Astrocyte (in vitro differentiated cells and primary cell): ENCODE data around the gene CHST3. TPM values are rescaled to one million over a fixed set of nuclear protein-coding genes. Genes with fewer than 3 reads are reported as not detected.
A peak's percentile ranks its signal among the peaks of the same experiment; 100 is the strongest.

Experiments used
- DNase-seq: peaks from one replicate; pipeline ENCODE4 v3.0.0-alpha.2; 2010; ENCODE audit warnings: low read depth
- FAIRE-seq: peaks from 2 replicates; lab custom pipeline; 2011; peaks lifted over from hg19 to GRCh38; lab: Jason Lieb, UNC
- H2AFZ ChIP-seq: 2 replicates; pipeline ENCODE4 v1.6.0; 2012; ENCODE audit warnings: low read depth, low read length, inconsistent platforms
- H3K27ac ChIP-seq: 2 replicates; pipeline ENCODE4 v1.5.1; 2011; ENCODE audit warnings: low read depth, low read length, inconsistent platforms
- H3K27me3 ChIP-seq: 2 replicates; pipeline ENCODE4 v1.6.0; 2011; ENCODE audit warnings: low read length, inconsistent platforms; ENCODE audit not compliant: insufficient read depth
- H3K36me3 ChIP-seq: 2 replicates; pipeline ENCODE4 v1.5.1; 2011; ENCODE audit warnings: low read length, inconsistent platforms; ENCODE audit not compliant: insufficient read depth
- H3K4me1 ChIP-seq: 2 replicates; pipeline ENCODE4 v1.5.1; 2011; ENCODE audit warnings: low read length, inconsistent platforms; ENCODE audit not compliant: insufficient read depth
- H3K4me2 ChIP-seq: 2 replicates; pipeline ENCODE4 v1.6.0; 2012; ENCODE audit warnings: low read length, inconsistent platforms
- H3K4me3 ChIP-seq: 2 replicates; pipeline ENCODE4 v1.5.1; 2011; ENCODE audit warnings: low read depth, mild to moderate bottlenecking, low read length, inconsistent platforms; ENCODE audit not compliant: insufficient read depth
- H3K79me2 ChIP-seq: 2 replicates; pipeline ENCODE4 v1.6.0; 2012; ENCODE audit warnings: mild to moderate bottlenecking, low read length, inconsistent platforms; ENCODE audit not compliant: insufficient read depth
- H3K9ac ChIP-seq: 2 replicates; pipeline ENCODE4 v1.6.0; 2012; ENCODE audit warnings: mild to moderate bottlenecking, low read length, inconsistent platforms
- H3K9me3 ChIP-seq: 2 replicates; pipeline ENCODE4 v1.5.1; 2012; ENCODE audit warnings: low read depth, mild to moderate bottlenecking, low read length, inconsistent platforms; ENCODE audit not compliant: insufficient read depth
- H4K20me1 ChIP-seq: 2 replicates; pipeline ENCODE4 v1.6.0; 2012; ENCODE audit warnings: low read length, inconsistent platforms; ENCODE audit not compliant: insufficient read depth
- H3K27ac Mint-ChIP-seq: one replicate; pipeline ENCODE4 v1.8.0; 2021; ENCODE audit warnings: mild to moderate bottlenecking, mixed read lengths; ENCODE audit not compliant: unreplicated experiment
- H3K27me3 Mint-ChIP-seq: one replicate; pipeline ENCODE4 v1.8.0; 2021; ENCODE audit warnings: low read depth, mixed read lengths; ENCODE audit not compliant: unreplicated experiment
- H3K36me3 Mint-ChIP-seq: one replicate; pipeline ENCODE4 v1.8.0; 2021; ENCODE audit warnings: low read depth, mixed read lengths; ENCODE audit not compliant: unreplicated experiment
- H3K4me1 Mint-ChIP-seq: one replicate; pipeline ENCODE4 v1.8.0; 2021; ENCODE audit warnings: low read depth, mixed read lengths; ENCODE audit not compliant: unreplicated experiment
- H3K4me3 Mint-ChIP-seq: one replicate; pipeline ENCODE4 v1.8.0; 2021; ENCODE audit warnings: mild to moderate bottlenecking, moderate library complexity, mixed read lengths; ENCODE audit not compliant: unreplicated experiment
- H3K9me3 Mint-ChIP-seq: one replicate; pipeline ENCODE4 v1.8.0; 2021; ENCODE audit warnings: mild to moderate bottlenecking, mixed read lengths; ENCODE audit not compliant: unreplicated experiment
- EZH2 ChIP-seq: IDR thresholded peaks from 2 replicates; pipeline ENCODE4 v1.6.1; 2012; ENCODE audit warnings: mild to moderate bottlenecking, low read length, inconsistent platforms; ENCODE audit not compliant: insufficient read depth
- total RNA-seq: library from RNA; stranded (reverse); gene quantifications from 2 replicates; pipeline ENCODE4 v1.2.1, GENCODE V29; 2021
- TF ChIP-seq, protein P1 (sequence below): IDR thresholded peaks from 2 replicates; pipeline ENCODE4 v1.5.1; 2011; ENCODE audit warnings: low read depth, mild to moderate bottlenecking, inconsistent platforms, low read length, moderate library complexity; ENCODE audit not compliant: insufficient read depth

Gene CHST3
- total RNA-seq, 1 donor from 2014 or later: 43.5 TPM

DNA sequence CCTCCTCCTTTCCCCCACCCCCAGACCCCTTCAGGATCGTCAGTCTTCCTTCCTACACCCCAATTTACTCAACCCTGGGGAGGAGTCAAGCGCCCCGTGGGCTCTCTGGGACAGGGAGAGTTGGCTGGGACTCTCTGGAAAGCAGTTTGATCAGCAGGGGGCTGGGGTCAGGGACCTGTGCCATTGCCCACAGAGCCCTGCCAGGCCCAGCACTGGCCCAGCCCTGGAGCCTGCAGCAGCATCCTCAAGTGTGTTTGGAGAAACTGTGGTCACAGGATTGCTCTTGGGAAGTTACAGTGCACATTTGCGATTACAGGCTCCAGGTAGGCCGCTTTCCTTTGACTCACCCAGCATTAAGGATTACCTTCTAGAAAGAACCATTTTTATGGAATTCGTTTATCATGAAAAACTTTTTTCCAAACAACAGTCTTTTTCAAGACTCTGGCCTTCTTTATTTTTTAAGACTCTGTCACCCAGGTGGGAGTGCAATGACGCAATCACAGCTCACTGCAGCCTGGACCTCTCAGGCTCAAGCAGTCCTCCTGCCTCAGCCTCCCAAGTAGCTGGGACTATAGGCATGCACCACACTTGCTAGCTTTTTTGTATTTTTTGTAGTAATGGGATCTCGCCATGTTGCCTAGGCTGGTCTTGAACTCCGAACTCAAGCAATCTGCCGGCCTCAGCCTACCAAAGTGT, 50.7 kb downstream of the CHST3 start:
- Mint-ChIP-seq H3K27ac (no peak overlapping the region), H3K9me3 (peaks cover 5% of the 10 kb centered on the region), H3K4me1 (peaks cover 27% of the 10 kb centered on the region), H3K27me3 (no peaks in the 10 kb centered on the region), H3K4me3 (no peak overlapping the region), H3K36me3 (peaks cover 15% of the 10 kb centered on the region)
- H3K27ac ChIP-seq: no peak overlapping the region
- H3K36me3 ChIP-seq: no peaks in the 10 kb centered on the region
- H3K27me3 ChIP-seq: peaks cover 2% of the 10 kb centered on the region
- peaks cover 18% of the 10 kb centered on the region for H3K4me1 ChIP-seq
- TF ChIP-seq EZH2: no peak
- TF ChIP-seq, protein P1, sequence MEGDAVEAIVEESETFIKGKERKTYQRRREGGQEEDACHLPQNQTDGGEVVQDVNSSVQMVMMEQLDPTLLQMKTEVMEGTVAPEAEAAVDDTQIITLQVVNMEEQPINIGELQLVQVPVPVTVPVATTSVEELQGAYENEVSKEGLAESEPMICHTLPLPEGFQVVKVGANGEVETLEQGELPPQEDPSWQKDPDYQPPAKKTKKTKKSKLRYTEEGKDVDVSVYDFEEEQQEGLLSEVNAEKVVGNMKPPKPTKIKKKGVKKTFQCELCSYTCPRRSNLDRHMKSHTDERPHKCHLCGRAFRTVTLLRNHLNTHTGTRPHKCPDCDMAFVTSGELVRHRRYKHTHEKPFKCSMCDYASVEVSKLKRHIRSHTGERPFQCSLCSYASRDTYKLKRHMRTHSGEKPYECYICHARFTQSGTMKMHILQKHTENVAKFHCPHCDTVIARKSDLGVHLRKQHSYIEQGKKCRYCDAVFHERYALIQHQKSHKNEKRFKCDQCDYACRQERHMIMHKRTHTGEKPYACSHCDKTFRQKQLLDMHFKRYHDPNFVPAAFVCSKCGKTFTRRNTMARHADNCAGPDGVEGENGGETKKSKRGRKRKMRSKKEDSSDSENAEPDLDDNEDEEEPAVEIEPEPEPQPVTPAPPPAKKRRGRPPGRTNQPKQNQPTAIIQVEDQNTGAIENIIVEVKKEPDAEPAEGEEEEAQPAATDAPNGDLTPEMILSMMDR: no peak
- peaks cover 5% of the 10 kb centered on the region for H3K79me2 ChIP-seq
- no peak overlapping the region for H2AFZ ChIP-seq
- no peak for DNase-seq
- H4K20me1 ChIP-seq: no peaks in the 10 kb centered on the region
- FAIRE-seq: no peak
- no peak overlapping the region for H3K4me2 ChIP-seq
- H3K9ac ChIP-seq: no peak overlapping the region
- H3K9me3 ChIP-seq: no peaks in the 10 kb centered on the region
- no peak overlapping the region for H3K4me3 ChIP-seq

DNA sequence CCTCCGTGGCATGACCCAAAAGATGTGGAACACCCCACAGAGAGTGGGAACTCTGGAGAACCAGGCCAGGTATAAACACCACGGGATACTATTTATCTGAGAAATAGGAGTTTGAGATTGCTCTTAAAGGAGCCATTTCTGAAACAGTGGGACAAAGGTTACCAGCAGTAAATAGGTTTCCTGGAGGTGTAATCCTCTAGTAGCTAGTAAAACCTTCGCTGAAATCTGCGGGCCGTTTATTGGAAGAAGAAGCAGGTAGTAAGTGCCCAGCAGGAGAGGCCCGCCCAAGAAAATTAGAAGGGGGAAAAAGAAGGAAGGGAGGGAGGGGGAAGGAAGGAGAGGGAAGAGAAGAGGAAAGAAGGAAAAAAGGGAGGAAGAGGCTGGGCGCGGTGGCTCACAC, 51.6 kb downstream of the CHST3 start:
- no peaks in the 10 kb centered on the region for H4K20me1 ChIP-seq
- no peak overlapping the region for H3K27ac Mint-ChIP-seq
- H2AFZ ChIP-seq: no peak overlapping the region
- H3K4me3 Mint-ChIP-seq: no peak overlapping the region
- no peak overlapping the region for H3K4me2 ChIP-seq
- DNase-seq: no peak
- peaks cover 20% of the 10 kb centered on the region for H3K4me1 Mint-ChIP-seq
- peaks cover 2% of the 10 kb centered on the region for H3K79me2 ChIP-seq
- H3K36me3 ChIP-seq: no peaks in the 10 kb centered on the region
- no peak for FAIRE-seq
- peaks cover 14% of the 10 kb centered on the region for H3K36me3 Mint-ChIP-seq
- peaks cover 13% of the 10 kb centered on the region for H3K4me1 ChIP-seq
- H3K4me3 ChIP-seq: no peak overlapping the region
- H3K9me3 Mint-ChIP-seq: peaks cover 5% of the 10 kb centered on the region
- no peak for TF ChIP-seq EZH2
- TF ChIP-seq, protein P1: no peak
- no peak overlapping the region for H3K9ac ChIP-seq
- no peaks in the 10 kb centered on the region for H3K27me3 Mint-ChIP-seq
- H3K27ac ChIP-seq: no peak overlapping the region
- H3K9me3 ChIP-seq: no peaks in the 10 kb centered on the region
- H3K27me3 ChIP-seq: peaks cover 2% of the 10 kb centered on the region

DNA sequence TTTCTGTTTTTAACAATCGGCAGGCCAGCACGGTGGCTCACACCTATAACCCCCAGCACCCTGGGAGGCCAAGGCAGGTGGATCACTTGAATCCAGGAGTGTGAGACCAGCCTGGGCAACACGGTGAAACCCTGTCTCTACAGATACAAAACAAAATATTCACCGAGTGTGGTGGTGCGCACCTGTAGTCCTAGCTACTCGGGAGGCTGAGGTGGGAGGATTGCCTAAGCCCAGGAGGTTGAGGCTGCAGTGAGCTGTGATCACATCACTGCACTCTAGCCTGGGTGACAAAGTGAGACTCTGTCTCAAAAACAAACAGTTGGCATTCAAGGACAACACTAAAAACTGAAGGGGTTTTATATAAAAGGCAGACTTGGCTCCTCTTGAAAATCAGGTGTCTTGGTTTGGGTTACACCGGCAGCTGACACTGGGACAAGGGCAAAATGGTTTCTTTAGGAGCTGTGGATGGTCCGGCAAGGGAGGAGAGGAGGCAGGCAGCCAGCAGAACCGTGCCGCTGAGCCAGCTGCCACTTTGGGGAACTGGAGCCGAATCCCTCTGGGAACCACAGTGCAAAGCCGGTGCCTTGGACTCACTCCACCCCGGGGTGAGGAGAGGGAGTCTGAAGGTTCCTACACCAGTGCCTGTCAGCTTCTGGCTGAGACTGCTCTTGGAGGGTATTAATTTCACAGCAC, 52.6 kb downstream of the CHST3 start:
- H3K4me2 ChIP-seq: peak overlapping the region; percentile 62
- Mint-ChIP-seq H3K27me3 (no peaks in the 10 kb centered on the region), H3K4me3 (no peak overlapping the region), H3K27ac (no peak overlapping the region), H3K9me3 (peaks cover 5% of the 10 kb centered on the region), H3K4me1 (peaks cover 20% of the 10 kb centered on the region), H3K36me3 (peaks cover 8% of the 10 kb centered on the region)
- H3K9me3 ChIP-seq: no peaks in the 10 kb centered on the region
- no peaks in the 10 kb centered on the region for H3K79me2 ChIP-seq
- H3K36me3 ChIP-seq: no peaks in the 10 kb centered on the region
- FAIRE-seq (no peak), DNase-seq (no peak)
- H3K27ac ChIP-seq: no peak overlapping the region
- no peaks in the 10 kb centered on the region for H4K20me1 ChIP-seq
- TF ChIP-seq, protein P1: no peak
- TF ChIP-seq EZH2: no peak
- no peak overlapping the region for H3K9ac ChIP-seq
- H2AFZ ChIP-seq: no peak overlapping the region
- peaks cover 2% of the 10 kb centered on the region for H3K27me3 ChIP-seq
- H3K4me1 ChIP-seq: peaks cover 13% of the 10 kb centered on the region
- no peak overlapping the region for H3K4me3 ChIP-seq
